ENCODE measurements around the gene NOS3. TPM values are rescaled to one million over a fixed set of nuclear protein-coding genes. Genes with fewer than 3 reads are reported as not detected.

The NOS3 gene
- total RNA-seq, 1 donor from 2014 or later = 0.22 TPM

DNA sequence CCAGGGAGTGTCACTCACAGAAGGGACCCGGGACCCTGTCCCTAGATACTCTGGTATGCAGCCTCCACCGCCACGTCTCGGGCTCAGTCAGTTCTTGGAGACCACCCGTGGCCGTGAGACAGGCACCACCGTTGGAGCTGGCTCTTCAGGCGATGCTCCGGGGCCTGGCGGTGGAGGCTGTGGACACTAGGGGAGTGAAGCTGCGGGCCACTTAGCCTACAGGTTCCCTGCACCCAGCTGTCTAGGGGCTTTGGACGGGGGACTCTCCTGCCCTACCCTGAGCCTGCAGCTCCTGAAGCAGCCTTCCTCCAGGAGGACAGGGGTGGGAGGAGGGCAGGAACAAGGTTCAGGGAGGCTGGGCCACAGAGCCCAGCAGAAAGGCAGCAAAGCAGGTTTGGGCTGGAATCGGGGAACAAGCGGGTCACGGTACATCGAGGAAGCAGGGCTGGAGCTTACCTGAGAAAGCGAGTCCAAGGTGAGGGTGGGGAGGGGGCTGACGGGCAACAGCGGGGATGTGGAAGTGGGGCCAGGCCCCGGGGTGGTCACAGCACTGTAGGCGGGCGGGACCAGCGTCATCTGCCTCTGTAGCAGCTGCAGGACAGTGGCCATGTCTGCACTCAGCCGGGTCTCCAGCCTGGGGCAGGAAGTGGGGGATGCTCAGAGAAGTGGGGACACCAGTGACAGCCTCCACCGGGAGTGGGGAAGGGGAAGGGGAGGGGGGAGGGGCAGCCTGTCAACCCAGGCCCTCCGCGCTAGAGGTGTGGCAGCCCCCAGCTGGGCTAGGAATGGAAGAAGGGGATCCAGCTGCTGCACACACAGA, 44.2 kb upstream of the NOS3 start:
- no peaks in the 10 kb centered on the region for H3K4me1 Mint-ChIP-seq
- ChIA-PET CTCF (no interaction called here), POLR2A (interaction anchor here (0.5 kb wide), 1 partner anchor 148 kb away, joined by 3 read pairs; no protein-coding TSS in a partner anchor)
- intact Hi-C loops (cut with micrococcal nuclease) = no loop called here
- no peaks in the 10 kb centered on the region for H3K36me3 Mint-ChIP-seq (ENCODE audit: low read depth)
- DNase-seq = no peak
- peaks cover 9% of the 10 kb centered on the region for H3K27me3 Mint-ChIP-seq
- TF ChIP-seq, protein P1, sequence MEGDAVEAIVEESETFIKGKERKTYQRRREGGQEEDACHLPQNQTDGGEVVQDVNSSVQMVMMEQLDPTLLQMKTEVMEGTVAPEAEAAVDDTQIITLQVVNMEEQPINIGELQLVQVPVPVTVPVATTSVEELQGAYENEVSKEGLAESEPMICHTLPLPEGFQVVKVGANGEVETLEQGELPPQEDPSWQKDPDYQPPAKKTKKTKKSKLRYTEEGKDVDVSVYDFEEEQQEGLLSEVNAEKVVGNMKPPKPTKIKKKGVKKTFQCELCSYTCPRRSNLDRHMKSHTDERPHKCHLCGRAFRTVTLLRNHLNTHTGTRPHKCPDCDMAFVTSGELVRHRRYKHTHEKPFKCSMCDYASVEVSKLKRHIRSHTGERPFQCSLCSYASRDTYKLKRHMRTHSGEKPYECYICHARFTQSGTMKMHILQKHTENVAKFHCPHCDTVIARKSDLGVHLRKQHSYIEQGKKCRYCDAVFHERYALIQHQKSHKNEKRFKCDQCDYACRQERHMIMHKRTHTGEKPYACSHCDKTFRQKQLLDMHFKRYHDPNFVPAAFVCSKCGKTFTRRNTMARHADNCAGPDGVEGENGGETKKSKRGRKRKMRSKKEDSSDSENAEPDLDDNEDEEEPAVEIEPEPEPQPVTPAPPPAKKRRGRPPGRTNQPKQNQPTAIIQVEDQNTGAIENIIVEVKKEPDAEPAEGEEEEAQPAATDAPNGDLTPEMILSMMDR (IDR thresholded peaks at IDR 0.05) = no peak
- H3K9me3 Mint-ChIP-seq = no peaks in the 10 kb centered on the region
- no peak for ATAC-seq (ENCODE audit: low read depth)
- H3K4me3 Mint-ChIP-seq = no peak overlapping the region
- H3K27ac Mint-ChIP-seq = no peak overlapping the region

DNA sequence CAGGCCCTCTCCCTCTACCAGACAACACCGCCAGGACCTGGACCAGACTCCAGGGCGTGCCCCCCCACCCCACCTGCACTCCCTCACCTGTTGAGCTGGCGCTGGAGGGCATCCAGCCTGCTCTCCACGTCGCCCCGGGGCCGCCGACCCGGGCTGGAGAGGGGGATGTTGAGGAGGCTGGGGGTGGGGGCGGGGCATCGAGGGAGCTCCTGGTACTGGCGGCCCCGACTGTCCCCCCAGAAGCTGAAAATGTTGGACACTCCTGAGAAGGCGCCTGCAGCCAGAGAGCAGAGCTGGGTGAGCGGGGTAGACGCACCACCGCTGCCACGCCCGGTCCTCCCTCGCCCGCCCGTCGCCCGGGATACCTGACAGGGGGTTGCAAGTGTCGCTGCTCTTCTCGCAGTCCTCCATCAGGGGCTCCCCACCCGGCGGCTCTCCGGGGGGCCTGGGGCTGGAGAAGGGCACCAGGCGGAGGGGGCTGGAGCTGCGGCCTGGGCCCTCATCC, 43.5 kb upstream of the NOS3 start:
- Mint-ChIP-seq H3K27ac (no peak overlapping the region), H3K36me3 (ENCODE audit: low read depth) (no peaks in the 10 kb centered on the region), H3K4me3 (no peak overlapping the region), H3K4me1 (no peaks in the 10 kb centered on the region), H3K9me3 (no peaks in the 10 kb centered on the region), H3K27me3 (peaks cover 9% of the 10 kb centered on the region)
- ChIA-PET CTCF (no interaction called here), POLR2A (interaction anchor here (0.5 kb wide), 1 partner anchor 148 kb away, joined by 3 read pairs; no protein-coding TSS in a partner anchor)
- TF ChIP-seq, protein P1 (IDR thresholded peaks at IDR 0.05) = no peak
- intact Hi-C loops (cut with micrococcal nuclease) = no loop called here
- ATAC-seq (ENCODE audit: low read depth) (no peak), DNase-seq (no peak)

DNA sequence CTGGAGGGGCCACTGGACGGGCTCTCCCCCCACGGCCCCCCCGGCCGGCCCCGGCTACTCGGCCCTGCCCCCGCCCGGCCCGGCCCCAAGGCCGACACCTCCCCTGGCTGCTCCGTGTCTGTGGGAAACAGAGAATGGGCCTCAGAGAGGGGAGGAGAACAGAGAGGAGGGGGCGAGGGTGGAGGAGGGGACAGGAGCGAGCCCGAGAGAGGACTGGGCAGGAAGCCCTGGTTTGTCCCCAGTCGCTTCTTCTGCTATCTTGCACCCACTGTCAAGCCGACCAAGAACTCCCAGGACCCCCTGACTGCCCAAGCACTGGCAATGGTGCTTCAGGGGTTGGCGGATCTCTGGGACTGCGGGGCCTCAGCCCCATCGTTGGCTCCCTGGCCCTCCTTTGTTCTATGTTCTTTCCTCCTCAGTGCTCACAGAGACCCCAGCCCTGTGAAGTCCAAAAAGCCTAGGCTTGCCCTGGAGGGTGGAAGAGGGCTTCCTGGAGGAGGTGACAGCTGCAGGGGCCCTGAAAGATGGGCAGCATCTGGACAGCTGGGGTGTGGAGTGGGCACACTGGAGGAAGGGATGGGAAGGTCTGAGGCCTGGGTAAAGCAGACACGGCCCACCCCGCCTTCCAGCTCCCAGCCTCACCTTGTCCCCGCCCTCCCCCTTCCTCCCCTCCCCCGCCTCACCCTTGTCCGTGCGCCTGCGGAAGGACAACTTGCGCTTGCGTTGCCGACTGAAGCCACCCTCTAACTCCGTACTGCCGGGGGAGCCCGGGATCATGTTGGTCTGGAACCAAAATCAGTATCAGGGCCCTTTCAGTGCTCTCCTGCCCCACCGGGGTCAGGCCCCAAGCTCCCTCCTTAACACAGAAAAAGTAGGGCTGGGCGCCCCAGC, 42.8 kb upstream of the NOS3 start:
- POLR2A ChIA-PET = no interaction called here
- Mint-ChIP-seq H3K36me3 (ENCODE audit: low read depth) (no peaks in the 10 kb centered on the region), H3K4me3 (no peak overlapping the region), H3K4me1 (no peaks in the 10 kb centered on the region), H3K9me3 (no peaks in the 10 kb centered on the region), H3K27me3 (peaks cover 9% of the 10 kb centered on the region), H3K27ac (no peak overlapping the region)
- ATAC-seq (ENCODE audit: low read depth) = no peak
- DNase-seq = no peak
- TF ChIP-seq, protein P1 (IDR thresholded peaks at IDR 0.05) = no peak
- intact Hi-C loops (cut with micrococcal nuclease) = no loop called here
- CTCF ChIA-PET = no interaction called here

DNA sequence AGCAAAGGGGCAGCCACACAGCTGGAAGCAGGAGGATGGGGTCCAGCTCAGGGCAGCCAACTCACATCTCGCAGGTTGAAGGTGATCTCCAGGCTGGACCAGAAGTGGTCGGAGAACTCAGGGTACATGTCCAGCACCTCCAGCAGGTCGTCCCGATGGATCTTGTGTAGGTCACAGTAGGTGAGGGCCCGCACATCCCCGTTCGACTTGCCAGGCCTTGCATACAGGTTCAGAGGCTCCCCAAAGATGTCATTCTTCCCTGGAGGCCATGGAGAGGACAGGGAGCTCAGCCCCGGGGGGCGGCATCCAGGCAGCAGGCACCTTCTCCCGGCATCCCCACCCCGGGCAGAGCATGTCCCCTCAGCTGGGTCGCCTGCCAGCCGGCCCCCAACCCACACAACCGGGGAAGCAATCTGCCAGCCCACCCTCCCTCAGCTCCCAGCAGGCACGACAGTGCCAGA, 42.0 kb upstream of the NOS3 start:
- DNase-seq (no peak), ATAC-seq (ENCODE audit: low read depth) (no peak)
- POLR2A ChIA-PET = no interaction called here
- TF ChIP-seq, protein P1 (IDR thresholded peaks at IDR 0.05) = no peak
- Mint-ChIP-seq H3K27me3 (peaks cover 10% of the 10 kb centered on the region), H3K4me1 (no peaks in the 10 kb centered on the region), H3K4me3 (no peak overlapping the region), H3K36me3 (ENCODE audit: low read depth) (no peaks in the 10 kb centered on the region), H3K27ac (no peak overlapping the region), H3K9me3 (no peaks in the 10 kb centered on the region)
- intact Hi-C loops (cut with micrococcal nuclease) = no loop called here
- CTCF ChIA-PET = no interaction called here

DNA sequence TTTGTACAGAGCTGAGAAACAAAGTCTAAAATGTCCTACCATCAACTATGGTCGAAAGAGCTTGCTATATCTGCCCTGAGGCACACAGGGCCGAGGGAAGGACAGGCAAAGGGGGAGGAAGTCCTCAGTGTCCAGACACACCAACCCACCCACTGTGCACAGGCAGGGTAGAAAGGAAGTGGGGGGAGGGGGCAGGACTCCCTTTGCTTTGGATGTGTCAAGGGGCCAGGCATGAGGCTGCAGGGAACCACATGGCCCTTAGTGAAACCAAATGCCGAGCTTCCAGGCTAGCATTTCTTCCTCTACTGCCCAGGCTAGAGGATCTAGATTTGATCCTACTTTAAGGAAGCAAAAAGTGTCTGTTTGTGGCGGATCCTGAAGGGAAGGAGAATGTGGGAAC, 41.3 kb upstream of the NOS3 start:
- no peak for DNase-seq
- Mint-ChIP-seq H3K36me3 (ENCODE audit: low read depth) (no peaks in the 10 kb centered on the region), H3K27ac (no peak overlapping the region), H3K27me3 (peaks cover 12% of the 10 kb centered on the region), H3K4me1 (no peaks in the 10 kb centered on the region), H3K9me3 (no peaks in the 10 kb centered on the region), H3K4me3 (no peak overlapping the region)
- ATAC-seq (ENCODE audit: low read depth) = no peak
- intact Hi-C loops (cut with micrococcal nuclease) = no loop called here
- TF ChIP-seq, protein P1 (IDR thresholded peaks at IDR 0.05) = no peak
- CTCF ChIA-PET = no interaction called here
- POLR2A ChIA-PET = no interaction called here
